CD4-positive, alpha-beta T cell treated with Interleukin-1 beta for 1 hour (primary cell): Measurements from ENCODE around the gene MAP3K10.

Experiments
- DNase-seq, 2 donors: peaks; one replicate each; pipeline ENCODE4 v3.0.0-alpha.2; 2020 to 2022

MAP3K10 gene

DNA sequence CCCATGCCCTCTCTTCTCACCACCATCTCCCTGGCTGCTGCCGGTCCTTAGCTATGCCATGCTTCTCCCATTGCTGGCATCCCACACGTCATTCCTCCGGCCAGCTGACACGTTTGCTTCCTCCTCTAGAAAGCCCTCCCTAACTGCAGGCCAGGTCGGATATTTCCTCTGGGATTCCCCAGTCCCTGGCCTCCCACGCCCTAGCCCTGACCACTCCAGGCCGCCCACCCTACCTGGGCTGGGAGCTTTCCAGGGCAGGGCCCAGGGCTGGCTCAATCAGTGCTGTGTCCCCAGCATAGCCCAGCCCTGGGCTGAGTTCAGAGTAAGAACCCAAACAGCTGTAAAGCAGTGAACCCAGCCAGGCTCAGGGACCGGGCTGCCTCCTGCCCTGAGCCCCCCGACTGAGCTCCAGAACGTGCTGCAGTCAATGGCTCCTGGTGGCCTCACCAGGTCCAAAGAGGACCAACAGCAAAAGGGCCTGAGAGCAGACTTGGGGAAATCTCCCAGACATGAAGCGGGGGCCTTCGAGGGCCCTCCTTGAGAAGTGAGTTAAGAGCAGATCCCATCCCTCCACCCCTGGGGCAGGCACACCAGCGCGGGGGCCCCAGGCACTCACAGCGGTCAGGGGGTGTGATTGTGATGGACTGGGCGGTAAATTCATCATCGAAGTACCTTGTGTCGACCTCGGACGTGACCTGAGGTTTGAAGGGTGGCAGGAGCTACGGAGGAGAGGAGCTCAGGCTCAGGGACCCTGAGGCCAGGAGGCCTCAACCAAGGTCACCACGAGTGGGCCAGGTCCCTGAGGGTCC, 43.4 kb downstream of the MAP3K10 start:
- DNase-seq = no peak

- DNase-seq = no peak
These were observed 44.2 kb downstream of the MAP3K10 start for GRCh38 chr19:40235238-40236025.

- no peak for DNase-seq
These were observed 44.8 kb downstream of the MAP3K10 start for GRCh38 chr19:40236026-40236355.

GRCh38 chr19:40236366-40236765, 45.1 kb downstream of the MAP3K10 start:
- no peak for DNase-seq

GRCh38 chr19:40237791-40238190, 46.6 kb downstream of the MAP3K10 start:
- no peak for DNase-seq

- DNase-seq = no peak
These were observed 47.5 kb downstream of the MAP3K10 start for GRCh38 chr19:40238775-40239174.

DNA sequence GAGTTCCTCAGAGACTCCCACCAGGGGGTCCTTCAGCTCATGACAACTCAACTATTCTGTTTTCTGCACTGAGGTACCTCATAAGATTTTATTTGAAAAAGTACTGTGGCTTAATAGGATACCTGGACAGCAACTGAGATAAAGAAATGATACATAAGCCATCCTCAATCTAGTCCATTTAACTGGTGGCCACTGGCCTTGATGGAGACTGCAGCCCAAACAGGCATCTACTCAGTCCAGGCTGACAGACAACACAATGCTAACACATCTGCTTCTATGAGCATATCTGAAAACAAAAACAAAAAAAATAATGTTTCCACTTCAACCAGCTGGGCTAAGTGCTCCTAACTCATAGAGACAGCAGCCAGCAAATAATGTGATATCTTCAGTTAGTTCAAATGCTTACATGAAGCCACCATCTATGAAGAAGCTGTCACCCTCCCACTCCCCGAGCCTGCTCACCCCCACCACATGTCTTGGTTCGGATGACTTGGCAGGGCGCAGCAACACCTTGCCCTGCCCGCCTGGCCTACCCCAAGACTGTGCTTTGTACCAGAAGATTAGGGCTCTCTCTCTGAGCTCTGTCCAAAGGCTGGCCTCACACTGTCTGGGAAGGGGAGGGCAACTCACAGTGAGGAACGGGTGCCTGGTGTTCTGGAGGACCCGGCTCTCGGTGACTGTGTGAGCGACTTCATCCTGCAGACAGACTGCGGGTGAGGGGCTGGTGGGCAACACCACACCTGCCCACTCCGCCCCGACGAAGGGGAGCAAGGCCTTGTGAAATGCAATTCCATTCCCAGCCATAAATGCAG, 48.4 kb downstream of the MAP3K10 start:
- DNase-seq = no peak

GRCh38 chr19:40240332-40240731, 49.1 kb downstream of the MAP3K10 start:
- DNase-seq = no peak

DNA sequence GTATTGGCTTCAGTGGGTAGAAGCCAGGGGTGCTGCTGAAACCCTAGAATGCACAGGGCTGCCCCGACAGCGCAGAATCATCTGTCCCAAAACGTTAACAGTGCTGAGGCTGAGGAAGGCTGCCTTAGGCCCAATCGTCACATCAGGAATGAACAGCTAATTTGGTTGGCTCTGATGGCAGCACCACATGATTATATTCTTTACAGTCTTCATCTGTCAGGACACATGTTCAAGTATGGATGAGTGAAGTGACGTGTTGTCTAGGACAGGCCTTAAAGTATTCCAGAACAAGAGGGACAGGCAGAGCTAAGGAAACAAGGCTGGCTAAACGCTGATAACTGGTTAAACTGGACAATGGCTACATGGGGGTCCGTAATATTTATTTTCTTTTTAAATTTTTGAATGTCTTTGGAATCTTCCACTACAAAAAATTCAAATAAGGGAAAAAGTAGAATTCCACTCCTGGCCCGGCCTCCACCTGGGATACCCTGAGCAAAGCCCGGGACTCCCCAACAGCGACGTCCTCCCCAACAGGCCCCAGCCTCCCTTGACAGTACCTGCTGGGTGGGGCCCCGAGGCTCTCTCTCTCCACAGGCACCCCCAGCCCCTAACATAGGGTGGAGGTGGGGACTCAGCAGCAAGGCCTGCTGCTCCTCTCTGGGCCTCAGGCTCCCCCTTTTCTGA, 50.0 kb downstream of the MAP3K10 start:
- no peak for DNase-seq

- no peak for DNase-seq
These were observed 50.7 kb downstream of the MAP3K10 start for GRCh38 chr19:40241809-40242384.

DNA sequence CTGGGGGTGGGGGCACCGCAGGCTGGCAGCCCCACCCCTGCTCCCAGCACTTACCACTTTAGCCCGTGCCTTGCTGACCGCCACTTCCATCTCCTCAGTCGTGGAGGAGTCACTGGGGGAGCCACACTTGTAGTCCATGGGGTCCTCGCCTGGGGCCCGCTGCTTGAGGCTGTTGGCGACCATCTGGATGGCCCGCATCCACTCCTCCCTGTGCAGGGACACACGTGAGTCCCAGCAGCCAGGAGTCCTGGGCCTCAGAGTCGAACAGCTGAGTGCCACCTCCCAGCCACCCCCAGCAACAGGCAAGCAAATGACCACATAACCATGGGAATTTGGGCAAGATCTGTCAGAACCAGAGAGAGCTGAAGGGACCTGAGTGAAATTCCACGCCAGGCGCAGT, 51.3 kb downstream of the MAP3K10 start:
- no peak for DNase-seq

DNA sequence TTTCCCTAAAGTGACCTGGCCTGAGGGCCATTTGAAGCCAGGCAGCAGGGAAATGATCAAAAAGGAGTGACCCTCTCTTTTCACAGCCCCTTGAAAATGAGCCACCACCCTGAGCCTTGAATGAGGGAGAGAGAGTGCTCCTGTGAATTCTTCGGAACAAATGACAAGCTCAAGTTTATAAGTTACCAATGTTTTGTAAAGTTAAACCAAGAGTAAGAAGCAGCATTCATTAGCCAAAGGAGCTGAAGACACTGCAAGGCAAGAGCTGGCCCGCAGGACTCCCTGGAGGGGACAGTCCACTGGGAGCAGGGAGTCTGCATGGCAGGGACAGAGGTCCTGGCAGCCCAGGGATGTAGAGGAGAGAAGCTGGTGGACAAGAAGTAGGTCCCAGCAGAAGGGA, 52.0 kb downstream of the MAP3K10 start:
- DNase-seq = no peak

- DNase-seq = no peak
These were observed 53.5 kb downstream of the MAP3K10 start for GRCh38 chr19:40244579-40245317.

- DNase-seq = no peak
These were observed 54.4 kb downstream of the MAP3K10 start for GRCh38 chr19:40245506-40246128.

DNA sequence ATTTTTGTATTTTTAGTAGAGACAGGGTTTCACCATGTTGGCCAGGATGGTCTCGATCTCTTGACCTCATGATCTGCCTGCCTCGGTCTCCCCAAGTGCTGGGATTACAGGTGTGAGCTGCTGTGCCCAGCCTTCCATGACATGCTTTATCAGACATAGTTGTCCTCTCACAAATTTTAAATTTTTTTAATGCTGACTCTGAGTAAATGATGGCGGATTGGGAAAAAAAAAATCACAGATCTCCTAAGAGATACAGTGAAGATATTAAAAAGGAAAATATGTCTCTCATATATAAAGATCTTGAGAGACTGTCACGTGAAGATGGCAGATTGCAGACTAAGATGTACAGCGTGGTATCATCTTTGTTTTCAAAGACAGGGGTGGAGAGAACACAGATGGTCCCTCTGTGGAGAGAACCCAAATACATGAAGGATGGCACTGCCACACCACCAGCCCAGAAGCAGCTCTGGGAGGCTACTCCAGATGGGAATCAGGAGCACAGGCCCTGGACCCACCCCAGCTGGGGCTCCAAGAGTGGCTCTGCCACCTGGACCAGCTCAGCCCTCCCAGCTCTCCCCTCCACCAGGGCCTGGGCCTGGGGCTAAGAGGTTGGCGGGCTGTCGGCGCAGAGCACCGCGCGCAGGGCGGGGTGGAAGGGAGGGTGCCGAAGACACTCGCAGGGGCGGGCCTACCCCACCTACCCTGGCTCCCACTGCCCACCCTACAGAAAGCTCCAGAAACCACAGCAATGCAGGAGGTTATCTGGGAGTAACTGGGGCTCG, 55.3 kb downstream of the MAP3K10 start:
- DNase-seq = no peak

GRCh38 chr19:40247178-40247577, 56.0 kb downstream of the MAP3K10 start:
- no peak for DNase-seq

GRCh38 chr19:40247735-40248262, 56.6 kb downstream of the MAP3K10 start:
- DNase-seq = no peak

DNA sequence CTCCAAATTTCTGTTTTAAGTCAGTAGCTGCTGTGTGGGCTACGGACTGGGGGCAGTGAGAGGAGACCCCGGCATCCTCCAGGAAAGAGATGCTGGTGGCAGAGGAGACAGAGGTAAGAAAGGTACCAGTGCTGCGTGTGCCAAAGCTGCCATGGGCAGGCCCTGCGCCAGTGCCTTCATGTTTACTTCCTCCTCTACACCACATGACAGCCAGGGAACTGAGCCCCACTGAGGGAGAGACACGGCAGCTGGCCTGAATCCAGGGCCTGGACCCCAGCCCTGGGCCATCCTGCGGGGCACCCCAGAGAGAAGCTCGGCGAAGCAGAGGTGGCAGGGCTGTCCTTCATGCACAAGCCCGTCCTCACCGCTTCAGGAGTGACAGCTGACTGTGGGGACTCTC, 58.0 kb downstream of the MAP3K10 start:
- DNase-seq = no peak

GRCh38 chr19:40249781-40250180, 58.6 kb downstream of the MAP3K10 start:
- DNase-seq = no peak

DNA sequence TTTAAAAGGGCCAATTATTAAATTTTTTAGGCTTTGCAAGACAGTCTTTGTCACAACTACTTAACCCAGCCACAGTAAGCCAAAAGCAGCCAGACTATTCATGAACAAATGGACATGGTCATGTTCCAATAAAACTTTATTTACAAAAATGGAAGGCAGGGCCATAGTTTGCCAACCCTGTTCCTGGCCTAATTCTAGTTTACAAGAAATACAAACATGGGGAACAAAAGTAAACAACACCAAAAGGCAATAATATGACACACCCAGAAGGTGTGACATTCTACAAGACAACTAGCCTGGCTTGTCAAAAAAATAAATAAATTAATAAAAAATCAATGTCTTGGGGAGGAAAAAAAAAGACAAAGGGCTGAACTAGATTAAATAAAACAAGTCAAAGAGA, 60.0 kb downstream of the MAP3K10 start:
- DNase-seq = no peak
